Esophagus (tissue), 2 donors: ENCODE data around the gene ENGASE. TPM values are rescaled to one million over a fixed set of nuclear protein-coding genes. Genes with fewer than 3 reads are reported as not detected.

ENCODE experiments used
- H3K27ac ChIP-seq, 2 donors: one replicate each; pipeline ENCODE4 v1.5.1; 2013; ENCODE audit warnings: low read depth in 2 of 2, mild to moderate bottlenecking in 2 of 2, inconsistent platforms in 1 of 2, low read length in 1 of 2, moderate library complexity in 1 of 2
- H3K27me3 ChIP-seq, 2 donors: one replicate each; pipeline ENCODE4 v1.6.1; 2013; ENCODE audit warnings: low read length in 2 of 2, control low read depth in 1 of 2, mild to moderate bottlenecking in 1 of 2; ENCODE audit not compliant: insufficient read depth in 2 of 2, control insufficient read depth in 1 of 2
- H3K36me3 ChIP-seq, 2 donors: one replicate each; pipeline ENCODE4 v1.6.1; 2013; ENCODE audit warnings: low read length in 1 of 2; ENCODE audit not compliant: control insufficient read depth in 2 of 2, insufficient read depth in 2 of 2
- H3K4me1 ChIP-seq, 2 donors: one replicate each; pipeline ENCODE4 v1.6.1; 2013; ENCODE audit warnings: low read length in 1 of 2; ENCODE audit not compliant: control insufficient read depth in 2 of 2, insufficient read depth in 2 of 2
- H3K4me3 ChIP-seq, 2 donors: one replicate each; pipeline ENCODE4 v1.5.1; 2013; ENCODE audit warnings: low read length in 2 of 2, mild to moderate bottlenecking in 2 of 2, low read depth in 1 of 2, moderate library complexity in 1 of 2
- H3K9me3 ChIP-seq, 2 donors: one replicate each; pipeline ENCODE4 v1.6.1; 2013; ENCODE audit warnings: mild to moderate bottlenecking in 2 of 2, low read depth in 1 of 2, low read length in 1 of 2, moderate library complexity in 1 of 2; ENCODE audit not compliant: control insufficient read depth in 2 of 2, insufficient read depth in 1 of 2
- WGBS, 2 donors: extraction: QIAGEN DNeasy Blood & Tissue Kit; methylation state at CpG; one replicate each; pipeline ENCODE4 v1.1.7; 2013; 5-methylcytosine and 5-hydroxymethylcytosine counted together
- polyA plus RNA-seq, 2 donors: library from polyadenylated mRNA; stranded (reverse); fragments of 200-250 nt; gene quantifications; one replicate each; pipeline ENCODE4 v1.2.3, GENCODE V29; 2013
- donor health status: healthy with polysubstance abuse.
- donor health status: Bipolar disorder and iron deficiency.

The ENGASE gene
- polyA plus RNA-seq, 2 donors: 10.6 to 31.7 TPM

DNA sequence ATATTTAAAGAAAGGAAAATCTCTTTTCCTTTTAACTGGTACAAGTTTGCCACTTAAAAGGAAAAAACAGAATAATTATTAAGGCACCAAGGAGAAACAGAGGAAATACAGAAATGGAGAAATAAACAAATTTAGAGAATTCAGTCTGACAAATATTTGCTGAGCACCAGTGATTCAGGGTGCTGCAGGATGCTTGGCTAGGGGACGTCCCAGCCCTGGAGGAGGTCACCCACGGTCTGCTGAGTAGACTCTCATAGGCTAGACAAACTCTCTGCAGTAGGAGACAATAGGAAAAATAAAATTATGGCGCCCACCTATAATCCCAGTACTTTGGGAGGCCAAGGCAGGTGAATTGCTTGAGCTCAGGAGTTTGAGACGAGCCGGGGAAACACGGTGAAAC is 34.7 kb upstream of the ENGASE start:
- H3K27me3 ChIP-seq: no peaks in the 10 kb centered on the region
- no peak overlapping the region for H3K4me3 ChIP-seq
- no peaks in the 10 kb centered on the region for H3K9me3 ChIP-seq
- WGBS, 2 donors: 90 to 91% methylated on average over 6 of the region's 6 CpGs
- no peak overlapping the region for H3K27ac ChIP-seq
- H3K4me1 ChIP-seq: peaks cover 0 to 5% of the 10 kb centered on the region in 2 donors
- H3K36me3 ChIP-seq: no peaks in the 10 kb centered on the region

DNA sequence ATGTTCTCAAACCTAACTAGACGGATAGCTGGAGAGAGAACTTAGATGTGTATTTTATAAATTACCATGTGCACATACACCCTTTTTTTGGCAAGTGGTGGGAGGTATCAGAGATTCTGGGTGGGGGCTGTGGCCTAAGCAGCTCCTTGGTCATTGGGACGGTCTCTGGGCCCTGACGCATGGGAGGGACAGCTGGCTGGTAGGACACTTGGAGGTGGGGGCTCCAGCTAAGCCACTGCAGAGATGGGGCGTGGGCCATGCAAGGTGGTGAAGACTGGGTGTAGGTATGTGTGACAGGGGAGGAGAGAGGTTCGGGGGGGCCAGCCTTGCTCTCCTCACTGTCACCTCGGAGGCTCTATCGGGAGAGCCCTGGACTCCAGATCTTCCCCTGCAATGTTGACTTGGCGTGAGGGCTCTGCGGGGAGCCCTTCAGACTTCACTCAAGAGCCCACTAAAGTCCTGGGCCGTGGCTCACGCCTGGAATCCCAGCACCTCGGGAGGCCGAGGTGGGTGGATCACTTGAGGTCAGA is 33.5 kb upstream of the ENGASE start:
- no peaks in the 10 kb centered on the region for H3K27me3 ChIP-seq
- peaks cover 0 to 3% of the 10 kb centered on the region in 2 donors for H3K4me1 ChIP-seq
- H3K27ac ChIP-seq: no peak overlapping the region
- no peaks in the 10 kb centered on the region for H3K9me3 ChIP-seq
- 92 to 94% methylated on average over 13 of the region's 13 CpGs for WGBS, 2 donors
- no peaks in the 10 kb centered on the region for H3K36me3 ChIP-seq
- no peak overlapping the region for H3K4me3 ChIP-seq

DNA sequence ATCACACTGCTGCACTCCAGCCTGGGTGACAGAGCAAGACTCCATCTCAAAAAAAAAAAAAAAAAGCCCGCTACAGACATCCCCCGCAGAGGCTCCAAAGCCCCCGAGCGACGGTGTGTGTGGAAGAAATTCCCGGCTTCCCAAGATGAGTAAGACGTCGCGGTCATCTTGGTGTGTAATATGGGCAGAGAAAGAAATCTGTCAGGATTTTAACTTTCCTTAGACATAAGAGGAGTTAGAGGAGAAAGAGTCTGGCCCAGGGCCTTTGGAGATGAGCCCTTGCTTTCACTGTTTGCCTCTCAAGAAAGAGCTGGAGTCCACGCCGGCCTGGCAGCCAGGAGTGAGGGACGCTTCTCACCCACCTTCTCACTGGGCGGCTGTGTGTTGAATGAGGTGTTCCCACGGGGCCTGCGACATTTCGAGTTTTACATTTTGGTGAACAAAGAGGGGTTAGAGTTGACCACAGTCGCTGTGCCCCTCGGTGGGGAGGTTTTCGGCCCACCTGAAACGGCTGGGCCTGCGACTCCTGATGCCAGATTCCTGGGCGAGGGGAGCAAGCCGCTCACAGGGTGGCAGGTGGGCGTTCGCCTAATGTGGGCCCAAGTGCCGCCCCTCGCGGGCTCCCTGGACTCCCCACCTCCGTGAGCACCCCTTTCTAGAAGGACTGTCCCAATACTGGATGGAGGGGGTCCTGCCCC is 32.8 kb upstream of the ENGASE start:
- H3K4me3 ChIP-seq: no peak overlapping the region
- 83% methylated on average over 29 of the region's 29 CpGs for WGBS, 2 donors
- H3K27me3 ChIP-seq: no peaks in the 10 kb centered on the region
- no peak overlapping the region for H3K27ac ChIP-seq
- peaks cover 0 to 3% of the 10 kb centered on the region in 2 donors for H3K4me1 ChIP-seq
- no peaks in the 10 kb centered on the region for H3K9me3 ChIP-seq
- H3K36me3 ChIP-seq: no peaks in the 10 kb centered on the region

DNA sequence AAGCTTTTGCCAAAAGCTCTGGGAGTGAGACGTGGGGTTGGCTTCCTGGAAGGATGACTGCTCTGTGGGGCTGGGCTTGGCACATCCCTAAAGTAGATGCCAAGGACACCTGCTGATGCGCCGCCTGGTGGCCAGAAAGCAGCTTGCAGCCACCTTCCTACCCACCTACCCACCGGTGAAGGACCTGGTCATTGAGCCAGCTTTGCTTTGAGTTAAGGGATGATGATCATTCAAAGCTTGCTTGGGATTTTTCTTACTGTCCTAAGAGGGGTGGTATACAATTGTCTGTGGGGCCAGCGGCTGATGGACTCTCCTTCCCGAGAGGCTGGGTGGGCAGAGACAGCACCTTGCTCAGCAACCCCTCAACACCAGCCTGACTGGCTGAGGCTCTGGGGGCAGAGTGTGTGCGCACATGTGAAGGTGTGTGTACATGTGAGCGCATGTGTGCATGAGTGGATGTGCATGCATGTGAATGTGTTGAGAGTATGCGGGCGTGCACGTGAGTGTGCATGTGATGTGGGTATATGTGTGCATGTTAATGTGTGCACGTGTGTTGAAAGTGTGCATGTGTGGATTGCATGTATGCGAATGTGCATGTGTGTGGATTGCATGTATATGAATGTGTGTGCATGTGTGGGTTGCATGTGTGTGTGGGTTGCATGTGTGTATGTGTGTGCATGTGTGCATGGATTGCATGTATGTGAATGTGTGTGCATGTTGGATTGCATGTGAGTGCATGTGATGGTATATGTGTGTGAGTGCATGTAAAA is 32.0 kb upstream of the ENGASE start:
- Histone ChIP-seq H3K4me1 (peaks cover 0 to 3% of the 10 kb centered on the region in 2 donors), H3K27ac (no peak overlapping the region), H3K4me3 (no peak overlapping the region), H3K9me3 (no peaks in the 10 kb centered on the region), H3K27me3 (no peaks in the 10 kb centered on the region), H3K36me3 (no peaks in the 10 kb centered on the region)
- 64% methylated on average over 13 of the region's 13 CpGs for WGBS, 2 donors

DNA sequence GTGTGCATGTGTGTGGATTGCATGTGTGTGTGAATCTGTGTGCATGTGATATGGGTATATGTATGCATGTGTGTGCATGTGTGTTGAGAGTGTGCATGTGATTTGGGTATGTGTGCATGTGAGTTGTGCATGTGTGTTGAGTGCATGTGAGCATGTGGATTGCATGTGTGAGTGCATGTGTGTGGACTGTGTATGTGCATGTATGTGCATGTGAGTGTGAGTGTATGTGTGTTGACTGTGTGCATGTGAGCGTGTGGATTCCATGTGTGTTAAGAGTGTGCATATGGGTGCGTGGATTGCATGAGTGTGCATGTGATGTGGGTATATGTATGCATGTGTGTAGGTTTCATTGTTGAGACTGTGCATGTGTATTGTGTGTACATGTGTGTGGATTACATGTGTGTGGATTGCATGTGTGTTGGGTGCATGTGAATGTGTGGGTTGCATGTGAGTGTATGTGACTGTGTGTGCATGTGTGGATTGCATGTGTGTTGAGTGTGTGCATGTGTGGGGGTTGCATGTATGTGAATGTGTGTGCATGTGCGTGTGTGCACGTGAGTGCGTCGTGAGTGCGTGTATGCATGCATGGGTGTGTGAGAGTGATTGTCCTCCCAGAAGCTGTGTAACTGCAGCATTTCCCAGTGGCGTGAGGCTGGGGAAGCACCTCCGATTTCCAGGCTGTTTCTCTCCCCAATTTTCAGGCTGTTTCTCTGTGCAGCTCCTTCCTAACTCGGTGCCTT is 31.3 kb upstream of the ENGASE start:
- Histone ChIP-seq H3K9me3 (no peaks in the 10 kb centered on the region), H3K27ac (no peak overlapping the region), H3K36me3 (no peaks in the 10 kb centered on the region), H3K27me3 (no peaks in the 10 kb centered on the region), H3K4me1 (peaks cover 0 to 1% of the 10 kb centered on the region in 2 donors), H3K4me3 (no peak overlapping the region)
- WGBS, 2 donors: 85 to 90% methylated on average over 10 of the region's 10 CpGs

DNA sequence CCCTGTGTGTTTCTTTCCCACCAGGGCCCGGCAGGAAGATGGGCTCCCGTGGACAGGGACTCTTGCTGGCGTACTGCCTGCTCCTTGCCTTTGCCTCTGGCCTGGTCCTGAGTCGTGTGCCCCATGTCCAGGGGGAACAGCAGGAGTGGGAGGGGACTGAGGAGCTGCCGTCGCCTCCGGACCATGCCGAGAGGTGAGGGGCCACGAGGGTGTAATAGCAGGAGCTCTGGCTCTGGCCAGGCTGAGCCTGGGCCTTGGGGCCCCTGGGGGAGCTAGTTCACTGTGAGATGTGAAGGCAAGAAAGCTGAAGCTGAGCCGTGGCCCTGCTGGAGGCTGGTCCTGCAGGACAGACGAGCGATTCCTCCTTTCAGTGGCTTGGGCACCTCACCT is 30.7 kb upstream of the ENGASE start:
- 71 to 76% methylated on average over 12 of the region's 12 CpGs for WGBS, 2 donors
- no peaks in the 10 kb centered on the region for H3K36me3 ChIP-seq

DNA sequence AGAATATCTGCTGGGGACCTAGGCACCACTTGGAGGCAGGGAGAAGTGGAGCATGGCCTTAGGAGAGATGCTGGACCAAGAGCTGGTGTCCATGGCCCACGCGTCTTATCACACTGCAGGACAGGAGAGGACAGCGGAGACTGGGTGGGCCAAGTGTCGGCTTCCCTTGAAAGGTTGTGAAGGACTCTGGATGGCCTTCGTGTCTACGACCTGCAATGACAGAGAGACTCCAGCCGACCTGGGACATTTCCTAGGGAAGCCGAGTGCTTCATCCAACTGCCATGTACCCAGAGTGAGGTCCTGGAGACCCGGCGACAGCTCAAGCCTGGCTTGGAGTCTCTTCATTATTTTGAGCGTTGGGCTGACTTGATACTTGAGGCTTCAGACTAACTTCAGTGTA is 30.2 kb upstream of the ENGASE start:
- Histone ChIP-seq H3K4me3 (no peak overlapping the region), H3K27me3 (no peaks in the 10 kb centered on the region), H3K9me3 (no peaks in the 10 kb centered on the region), H3K36me3 (no peaks in the 10 kb centered on the region), H3K27ac (no peak overlapping the region), H3K4me1 (no peaks in the 10 kb centered on the region)
- 93 to 94% methylated on average over 11 of the region's 11 CpGs for whole genome bisulfite sequencing, 2 donors

More for the DNA sequence above, 30.7 kb upstream of the ENGASE start:
- Histone ChIP-seq H3K4me1 (no peaks in the 10 kb centered on the region), H3K9me3 (no peaks in the 10 kb centered on the region), H3K27ac (no peak overlapping the region), H3K27me3 (no peaks in the 10 kb centered on the region), H3K4me3 (no peak overlapping the region)

DNA sequence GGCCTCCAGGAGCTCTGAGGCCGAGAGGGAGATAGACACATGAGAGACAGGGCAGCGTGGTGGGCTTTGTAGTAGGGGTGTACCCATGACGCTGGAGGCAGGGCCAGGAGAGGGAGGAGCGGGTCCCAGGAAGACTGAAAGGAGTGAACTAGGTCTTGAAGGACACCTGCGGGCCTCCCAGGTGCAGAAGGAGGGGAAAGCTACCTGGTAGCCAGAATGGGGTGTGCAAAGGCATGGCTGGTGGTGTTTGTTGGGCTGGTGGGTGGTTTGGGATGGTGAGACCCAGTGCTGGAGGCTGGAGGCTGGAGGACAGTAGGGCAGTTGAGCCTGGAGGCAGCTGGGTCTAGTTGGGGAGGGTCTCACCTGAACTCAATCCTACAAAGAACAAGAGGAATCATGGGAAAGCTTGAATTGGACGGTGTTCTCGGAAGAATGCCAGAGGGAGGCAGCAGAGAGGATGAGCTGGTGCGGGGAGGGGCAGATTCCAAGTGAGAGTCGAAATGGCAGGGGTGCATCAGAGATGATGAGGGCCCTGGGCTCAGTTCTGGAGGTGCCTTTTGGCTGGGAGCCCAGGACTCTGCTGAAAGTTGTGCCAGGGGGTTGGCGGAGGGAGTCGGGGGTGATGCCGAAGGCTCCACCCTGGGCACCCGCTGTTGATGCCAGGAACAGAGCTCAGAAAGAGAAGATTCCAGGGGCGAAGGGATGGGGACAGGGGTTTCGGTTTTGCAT is 29.5 kb upstream of the ENGASE start:
- Histone ChIP-seq H3K4me3 (no peak overlapping the region), H3K27ac (no peak overlapping the region), H3K36me3 (no peaks in the 10 kb centered on the region), H3K27me3 (no peaks in the 10 kb centered on the region), H3K4me1 (no peaks in the 10 kb centered on the region), H3K9me3 (no peaks in the 10 kb centered on the region)
- WGBS, 2 donors: 75% methylated on average over 15 of the region's 15 CpGs

DNA sequence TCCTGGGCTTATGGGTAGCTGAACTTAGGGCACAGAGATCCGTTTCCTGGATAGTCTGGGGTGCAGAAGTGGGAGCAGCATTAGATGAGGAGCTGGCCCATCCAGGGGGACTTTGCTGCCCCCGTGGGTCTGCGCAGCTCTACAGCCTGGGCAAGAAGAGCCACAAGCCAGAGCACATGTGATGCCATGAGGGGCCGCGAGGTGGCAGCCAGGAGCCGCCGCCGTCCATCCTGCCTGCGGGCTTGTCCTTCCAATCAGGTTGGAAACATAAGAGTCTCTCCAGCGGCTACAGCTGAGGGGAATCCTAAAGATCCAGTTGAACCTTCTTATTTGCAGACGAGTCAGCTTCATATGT is 28.8 kb upstream of the ENGASE start:
- Histone ChIP-seq H3K27me3 (no peaks in the 10 kb centered on the region), H3K9me3 (no peaks in the 10 kb centered on the region), H3K4me1 (no peaks in the 10 kb centered on the region), H3K4me3 (no peak overlapping the region), H3K36me3 (no peaks in the 10 kb centered on the region), H3K27ac (no peak overlapping the region)
- WGBS, 2 donors: 5% methylated on average over 11 of the region's 11 CpGs
